Naive thymus-derived CD8-positive, alpha-beta T cell (primary cell): Measurements from ENCODE around the gene MAPT. TPM values are rescaled to one million over a fixed set of nuclear protein-coding genes. Genes with fewer than 3 reads are reported as not detected.
"Not testable (repeated sequence)": the region's sequence is repeated elsewhere in the genome, so short reads cannot be mapped to it uniquely, and the experiment has no call there.

ENCODE experiments used
- ATAC-seq, 2 donors: fragments of 150-1000 bp; cut with Tn5 transposase in 1 of 2; sonication (Bioruptor Pico), chemical (Tn5 transposase) in 1 of 2; 1 replicate in 1 of 2; 2 replicates in 1 of 2; pipeline ENCODE4 v1.10.0; 2021; ENCODE audit warnings: mild to moderate bottlenecking in 2 of 2, moderate library complexity in 2 of 2
- POLR2A ChIA-PET: fragments of 350-600 bp; sonication (Branson Sonifier 250); formaldehyde crosslinking; loops from one replicate; lab custom pipeline; 2021; ENCODE audit warnings: antibody characterized with exemption; lab: Charles Lee
- DNase-seq, 10 donors: peaks; one replicate each; pipeline versions ENCODE4 v3.0.0 to v3.0.0-alpha.2; 2020 to 2022
- H3K27ac Mint-ChIP-seq, 10 donors: one replicate each; pipeline ENCODE4 v1.8.0; 2020 to 2022; ENCODE audit warnings: mild to moderate bottlenecking in 10 of 10, mixed read lengths in 10 of 10, moderate library complexity in 4 of 10, inconsistent platforms in 1 of 10
- H3K27me3 Mint-ChIP-seq, 5 donors: one replicate each; pipeline ENCODE4 v1.8.0; 2021 to 2022; ENCODE audit warnings: mixed read lengths in 5 of 5
- H3K36me3 Mint-ChIP-seq, 3 donors: one replicate each; pipeline ENCODE4 v1.8.0; 2020 to 2022; ENCODE audit warnings: mixed read lengths in 3 of 3, mild to moderate bottlenecking in 2 of 3, inconsistent platforms in 1 of 3
- H3K4me1 Mint-ChIP-seq, 4 donors: one replicate each; pipeline ENCODE4 v1.8.0; 2021 to 2022; ENCODE audit warnings: mixed read lengths in 4 of 4
- H3K4me3 Mint-ChIP-seq, 10 donors: one replicate each; pipeline ENCODE4 v1.8.0; 2020 to 2022; ENCODE audit warnings: mild to moderate bottlenecking in 10 of 10, mixed read lengths in 10 of 10, moderate library complexity in 6 of 10, inconsistent platforms in 1 of 10
- H3K9me3 Mint-ChIP-seq, 9 donors: one replicate each; pipeline ENCODE4 v1.8.0; 2020 to 2022; ENCODE audit warnings: mixed read lengths in 9 of 9, mild to moderate bottlenecking in 3 of 9, inconsistent platforms in 1 of 9, moderate library complexity in 1 of 9
- polyA plus RNA-seq, 3 donors: library from polyadenylated mRNA; unstranded; fragments of 300-500 nt; fragmentation: Illumina TruSeq; gene quantifications; one replicate each; pipeline ENCODE4 v1.2.3, GENCODE V29; 2021
- total RNA-seq, 8 experiments: library from RNA in 2 of 8; stranded (reverse) in 2 of 8; gene quantifications; one replicate each; pipeline ENCODE4 v1.2.3 and lab custom pipeline; 2021 to 2026

MAPT gene
- total and polyA plus RNA-seq, 5 experiments from 2014 or later, result 0.14 to 0.86 (median 0.33) TPM

GRCh38 chr17:45952814-45953320, 58.5 kb downstream of the MAPT start:
- no peak for ATAC-seq
- no peak for DNase-seq
- no peak overlapping the region for H3K4me3 Mint-ChIP-seq
- POLR2A ChIA-PET, result no interaction called here
- no peaks in the 10 kb centered on the region for H3K36me3 Mint-ChIP-seq
- peaks cover 0 to 8% (median 5%) of the 10 kb centered on the region in 4 donors for H3K4me1 Mint-ChIP-seq
- H3K9me3 Mint-ChIP-seq, result no peaks in the 10 kb centered on the region
- H3K27ac Mint-ChIP-seq, result no peak overlapping the region
- H3K27me3 Mint-ChIP-seq, result peaks cover 14 to 31% (median 23%) of the 10 kb centered on the region in 5 donors

- DNase-seq (no peak), ATAC-seq (no peak)
- Mint-ChIP-seq H3K9me3 (no peaks in the 10 kb centered on the region), H3K4me3 (no peak overlapping the region), H3K36me3 (no peaks in the 10 kb centered on the region), H3K4me1 (peaks cover 0 to 8% (median 5%) of the 10 kb centered on the region in 4 donors), H3K27ac (no peak overlapping the region), H3K27me3 (peaks cover 14 to 30% (median 23%) of the 10 kb centered on the region in 5 donors)
- POLR2A ChIA-PET, result no interaction called here
Measured at GRCh38 chr17:45953561-45953960, 59.2 kb downstream of the MAPT start.

GRCh38 chr17:45954914-45955313, 60.6 kb downstream of the MAPT start:
- Mint-ChIP-seq H3K36me3 (no peaks in the 10 kb centered on the region), H3K4me3 (no peak overlapping the region), H3K4me1 (no peaks in the 10 kb centered on the region), H3K27ac (no peak overlapping the region), H3K9me3 (no peaks in the 10 kb centered on the region), H3K27me3 (peaks cover 9 to 24% (median 18%) of the 10 kb centered on the region in 5 donors)
- ATAC-seq (no peak), DNase-seq (no peak)
- POLR2A ChIA-PET, result interaction anchor here (0.7 kb wide), 1 partner anchor 20 kb away, joined by 3 read pairs; no protein-coding TSS in a partner anchor

- POLR2A ChIA-PET, result interaction anchor here (0.7 kb wide), 1 partner anchor 19 kb away, joined by 3 read pairs; no protein-coding TSS in a partner anchor
- ATAC-seq, result no peak
- Mint-ChIP-seq H3K27me3 (peaks cover 9 to 20% (median 16%) of the 10 kb centered on the region in 5 donors), H3K4me3 (no peak overlapping the region), H3K4me1 (no peaks in the 10 kb centered on the region), H3K36me3 (no peaks in the 10 kb centered on the region), H3K9me3 (no peaks in the 10 kb centered on the region), H3K27ac (peak overlapping the region in 1 of 10 donors; percentile 50)
- DNase-seq, result no peak
Measured at GRCh38 chr17:45955326-45955725, 61.0 kb downstream of the MAPT start.

GRCh38 chr17:45956090-45956489, 61.7 kb downstream of the MAPT start:
- Mint-ChIP-seq H3K4me1 (no peaks in the 10 kb centered on the region), H3K9me3 (no peaks in the 10 kb centered on the region), H3K27ac (peak overlapping the region in 1 of 10 donors; percentile 49), H3K27me3 (peaks cover 5 to 13% (median 11%) of the 10 kb centered on the region in 5 donors), H3K4me3 (no peak overlapping the region), H3K36me3 (no peaks in the 10 kb centered on the region)
- POLR2A ChIA-PET, result no interaction called here
- ATAC-seq, result no peak
- no peak for DNase-seq

- H3K27ac Mint-ChIP-seq, POLR2A ChIA-PET, H3K36me3 Mint-ChIP-seq, H3K9me3 Mint-ChIP-seq, ATAC-seq, H3K4me3 Mint-ChIP-seq, H3K4me1 Mint-ChIP-seq, DNase-seq, H3K27me3 Mint-ChIP-seq: not testable (repeated sequence)
Measured at GRCh38 chr17:45956746-45957145, 62.4 kb downstream of the MAPT start.

GRCh38 chr17:45958307-45958706, 64.0 kb downstream of the MAPT start:
- Mint-ChIP-seq H3K27ac (peak overlapping the region in 1 of 10 donors; percentile 78), H3K4me1 (no peaks in the 10 kb centered on the region), H3K36me3 (no peaks in the 10 kb centered on the region), H3K27me3 (peaks cover 0 to 2% (median 0%) of the 10 kb centered on the region in 5 donors), H3K9me3 (no peaks in the 10 kb centered on the region), H3K4me3 (no peak overlapping the region)
- DNase-seq, result no peak
- no peak for ATAC-seq
- POLR2A ChIA-PET, result interaction anchor here (0.7 kb wide), 1 partner anchor 13 kb away, joined by 3 read pairs; no protein-coding TSS in a partner anchor

- H3K36me3 Mint-ChIP-seq, result no peaks in the 10 kb centered on the region
- POLR2A ChIA-PET, result interaction anchor here (0.7 kb wide), 1 partner anchor 12 kb away, joined by 3 read pairs; no protein-coding TSS in a partner anchor
Measured at GRCh38 chr17:45958994-45959665, 64.8 kb downstream of the MAPT start.

GRCh38 chr17:45960311-45960710, 66.0 kb downstream of the MAPT start:
- no peaks in the 10 kb centered on the region for H3K9me3 Mint-ChIP-seq
- H3K4me3 Mint-ChIP-seq, result no peak overlapping the region
- H3K27me3 Mint-ChIP-seq, result peaks cover 0 to 8% (median 0%) of the 10 kb centered on the region in 5 donors
- DNase-seq (no peak), ATAC-seq (no peak)
- H3K27ac Mint-ChIP-seq, result peak overlapping the region in 1 of 10 donors; percentile 29
- H3K4me1 Mint-ChIP-seq, result peaks cover 0 to 1% (median 0%) of the 10 kb centered on the region in 4 donors
- H3K36me3 Mint-ChIP-seq, result no peaks in the 10 kb centered on the region
- POLR2A ChIA-PET, result no interaction called here

More at GRCh38 chr17:45958994-45959665, 64.8 kb downstream of the MAPT start:
- Mint-ChIP-seq H3K9me3 (no peaks in the 10 kb centered on the region), H3K4me1 (peaks cover 0 to 1% (median 0%) of the 10 kb centered on the region in 4 donors), H3K4me3 (no peak overlapping the region), H3K27me3 (peaks cover 0 to 2% (median 0%) of the 10 kb centered on the region in 5 donors), H3K27ac (peak overlapping the region in 1 of 10 donors; percentile 19)
- DNase-seq (no peak), ATAC-seq (no peak)

- H3K4me1 Mint-ChIP-seq, result peaks cover 0 to 1% (median 0%) of the 10 kb centered on the region in 4 donors
- no peak overlapping the region for H3K4me3 Mint-ChIP-seq
Measured at GRCh38 chr17:45961206-45961605, 66.9 kb downstream of the MAPT start.

GRCh38 chr17:45962221-45962972, 68.0 kb downstream of the MAPT start:
- H3K9me3 Mint-ChIP-seq, result no peaks in the 10 kb centered on the region
- POLR2A ChIA-PET, result no interaction called here

More at GRCh38 chr17:45961206-45961605, 66.9 kb downstream of the MAPT start:
- Mint-ChIP-seq H3K27ac (no peak overlapping the region), H3K27me3 (peaks cover 0 to 13% (median 0%) of the 10 kb centered on the region in 5 donors), H3K9me3 (no peaks in the 10 kb centered on the region), H3K36me3 (no peaks in the 10 kb centered on the region)
- POLR2A ChIA-PET, result no interaction called here
- ATAC-seq (no peak), DNase-seq (no peak)

GRCh38 chr17:45963283-45963682, 68.9 kb downstream of the MAPT start:
- POLR2A ChIA-PET, result no interaction called here
- peaks cover 5 to 20% (median 9%) of the 10 kb centered on the region in 5 donors for H3K27me3 Mint-ChIP-seq
- no peak for DNase-seq
- no peaks in the 10 kb centered on the region for H3K36me3 Mint-ChIP-seq
- H3K9me3 Mint-ChIP-seq, result no peaks in the 10 kb centered on the region
- ATAC-seq, result no peak
- H3K27ac Mint-ChIP-seq, result peak overlapping the region in 1 of 10 donors; percentile 3
- H3K4me1 Mint-ChIP-seq, result peaks cover 0 to 2% (median under 1%) of the 10 kb centered on the region in 4 donors
- H3K4me3 Mint-ChIP-seq, result no peak overlapping the region

More at GRCh38 chr17:45962221-45962972, 68.0 kb downstream of the MAPT start:
- Mint-ChIP-seq H3K27me3 (peaks cover 0 to 14% (median 3%) of the 10 kb centered on the region in 5 donors), H3K36me3 (no peaks in the 10 kb centered on the region), H3K4me3 (no peak overlapping the region), H3K4me1 (peaks cover 0 to 1% (median 0%) of the 10 kb centered on the region in 4 donors), H3K27ac (no peak overlapping the region)
- DNase-seq (no peak), ATAC-seq (no peak)
